Liver (tissue), 9 donors: ENCODE measurements around the gene FAM3A. TPM values are rescaled to one million over a fixed set of nuclear protein-coding genes. Genes with fewer than 3 reads are reported as not detected.

Source experiments
- DNase-seq: peaks from one replicate; pipeline ENCODE4 v3.0.0-alpha.2; 2017; ENCODE audit warnings: low spot score
- H3K27ac ChIP-seq, 2 donors: one replicate each; pipeline ENCODE4 v1.7.0; 2013; ENCODE audit warnings: inconsistent platforms in 2 of 2, low read length in 2 of 2, control low read depth in 1 of 2, low read depth in 1 of 2, mild to moderate bottlenecking in 1 of 2
- H3K27me3 ChIP-seq, 4 donors: one replicate each; pipeline versions ENCODE4 v1.6.1 to v1.7.0; 2013; ENCODE audit warnings: low read length in 3 of 4, inconsistent platforms in 1 of 4, mild to moderate bottlenecking in 1 of 4, moderate library complexity in 1 of 4; ENCODE audit not compliant: control insufficient read depth in 4 of 4, insufficient read depth in 4 of 4
- H3K36me3 ChIP-seq, 4 donors: one replicate each; pipeline versions ENCODE4 v1.6.1 to v1.7.0; 2013; ENCODE audit warnings: low read length in 3 of 4, mild to moderate bottlenecking in 3 of 4, low read depth in 1 of 4, moderate library complexity in 1 of 4; ENCODE audit not compliant: control insufficient read depth in 4 of 4, insufficient read depth in 3 of 4
- H3K4me1 ChIP-seq, 4 donors: one replicate each; pipeline versions ENCODE4 v1.6.1 to v1.7.0; 2013; ENCODE audit warnings: low read length in 3 of 4, mild to moderate bottlenecking in 3 of 4, moderate library complexity in 1 of 4; ENCODE audit not compliant: control insufficient read depth in 4 of 4, insufficient read depth in 4 of 4
- H3K4me3 ChIP-seq, 3 donors: one replicate each; pipeline versions ENCODE4 v1.6.1 to v1.7.0; 2013; ENCODE audit warnings: low read length in 3 of 3, control low read depth in 1 of 3, low read depth in 1 of 3, mild to moderate bottlenecking in 1 of 3
- H3K9ac ChIP-seq, 2 donors: one replicate each; pipeline ENCODE4 v1.7.0; 2013; ENCODE audit warnings: low read length in 2 of 2, mild to moderate bottlenecking in 2 of 2, moderate library complexity in 2 of 2, control low read depth in 1 of 2, low read depth in 1 of 2
- H3K9me3 ChIP-seq, 4 donors: one replicate each; pipeline versions ENCODE4 v1.6.1 to v1.7.0; 2013; ENCODE audit warnings: low read length in 3 of 4; ENCODE audit not compliant: control insufficient read depth in 4 of 4
- ATF3 ChIP-seq: IDR thresholded peaks from 2 replicates; pipeline ENCODE4 v1.6.1; 2016; ENCODE audit warnings: antibody characterized with exemption
- CTCF ChIP-seq: fragments of 150-350 bp; IDR thresholded peaks from 2 replicates; pipeline ENCODE4 v1.5.1; 2017; ENCODE audit warnings: improper control_type of control experiment, low read depth, low read length; ENCODE audit not compliant: missing input control
- EGR1 ChIP-seq, 2 donors: IDR thresholded peaks; 2 replicates each; pipeline ENCODE4 v1.6.1; 2016 to 2018; ENCODE audit warnings: antibody characterized with exemption in 2 of 2, low read depth in 2 of 2
- FOXA1 ChIP-seq: IDR thresholded peaks from 2 replicates; pipeline ENCODE4 v1.6.1; 2016; ENCODE audit warnings: antibody characterized with exemption
- FOXA2 ChIP-seq: IDR thresholded peaks from 2 replicates; pipeline ENCODE4 v1.6.1; 2016; ENCODE audit warnings: antibody characterized with exemption
- GABPA ChIP-seq, 2 donors: IDR thresholded peaks in 1 of 2; conservative IDR thresholded peaks in 1 of 2; 2 replicates each; pipeline ENCODE4 v1.6.1; 2016; ENCODE audit warnings: antibody characterized with exemption in 2 of 2, mild to moderate bottlenecking in 1 of 2, moderate library complexity in 1 of 2
- HNF4A ChIP-seq, 2 donors: conservative IDR thresholded peaks; 2 replicates each; pipeline ENCODE4 v1.6.1; 2016; ENCODE audit warnings: antibody characterized with exemption in 2 of 2, mild to moderate bottlenecking in 2 of 2
- HNF4G ChIP-seq: IDR thresholded peaks from 2 replicates; pipeline ENCODE4 v1.6.1; 2016; ENCODE audit warnings: antibody characterized with exemption
- JUND ChIP-seq, 2 donors: IDR thresholded peaks; 2 replicates each; pipeline ENCODE4 v1.6.1; 2016; ENCODE audit warnings: antibody characterized with exemption in 2 of 2
- NR2F2 ChIP-seq: IDR thresholded peaks from 2 replicates; pipeline ENCODE4 v1.6.1; 2016; ENCODE audit warnings: antibody characterized with exemption
- RAD21 ChIP-seq, 2 donors: IDR thresholded peaks; 2 replicates each; pipeline ENCODE4 v1.6.1; 2016; ENCODE audit warnings: antibody characterized with exemption in 2 of 2, mild to moderate bottlenecking in 2 of 2
- REST ChIP-seq: IDR thresholded peaks from 2 replicates; pipeline ENCODE4 v1.6.1; 2016; ENCODE audit warnings: antibody characterized with exemption, mild to moderate bottlenecking
- RXRA ChIP-seq, 2 donors: IDR thresholded peaks; 2 replicates each; pipeline ENCODE4 v1.6.1; 2017 to 2018; ENCODE audit warnings: antibody characterized with exemption in 2 of 2, mild to moderate bottlenecking in 1 of 2
- SP1 ChIP-seq: IDR thresholded peaks from 2 replicates; pipeline ENCODE4 v1.6.1; 2018; ENCODE audit warnings: antibody characterized with exemption, mild to moderate bottlenecking
- TAF1 ChIP-seq: conservative IDR thresholded peaks from 2 replicates; pipeline ENCODE4 v1.6.1; 2016; ENCODE audit warnings: antibody characterized with exemption, mild to moderate bottlenecking
- YY1 ChIP-seq: IDR thresholded peaks from 2 replicates; pipeline ENCODE4 v1.6.1; 2016; ENCODE audit warnings: antibody characterized with exemption, mild to moderate bottlenecking
- WGBS: extraction: QIAGEN DNeasy Blood & Tissue Kit; methylation state at CpG from one replicate; pipeline ENCODE4 v1.1.7; 2013; 5-methylcytosine and 5-hydroxymethylcytosine counted together
- polyA plus RNA-seq, 2 donors: library from polyadenylated mRNA; stranded (reverse) in 1 of 2; unstranded in 1 of 2; fragments of 200-250 nt in 1 of 2; fragments of >200 nt in 1 of 2; fragmentation: Nextera tagmentation in 1 of 2; extraction: Ambion mirVana in 1 of 2; gene quantifications; one replicate each; pipeline versions ENCODE4 v1.2.1 to v1.2.3, GENCODE V29; 2013 to 2015
- total RNA-seq, 2 donors: library from RNA; depleted of rRNA; stranded (reverse); fragments of >200 nt; gene quantifications; one replicate each; pipeline ENCODE4 v1.2.3, GENCODE V29; 2014
- TF ChIP-seq, protein P1 (sequence below): IDR thresholded peaks from 2 replicates; pipeline ENCODE4 v1.6.1; 2016; ENCODE audit warnings: antibody characterized with exemption
- TF ChIP-seq, protein P2 (sequence below): IDR thresholded peaks from 2 replicates; pipeline ENCODE4 v1.6.1; 2016; ENCODE audit warnings: antibody characterized with exemption
- donor health status: healthy.
- donor health status: healthy.
- donor health status: healthy.
- donor health status: healthy.
- donor health status: healthy.

The FAM3A gene
- total and polyA plus RNA-seq, 4 donors = 11.6 to 36.3 (median 34.2) TPM

GRCh38 chrX:154530286-154530685 is 14.3 kb upstream of the FAM3A start (continued):
- TF ChIP-seq REST (no peak), FOXA1 (no peak), GABPA (IDR thresholded peaks at IDR 0.05 in 1 of 2, conservative IDR thresholded peaks at IDR 0.05 in 1 of 2) (no peak)

- Histone ChIP-seq H3K27ac (no peak overlapping the region), H3K36me3 (no peaks in the 10 kb centered on the region), H3K9ac (no peak overlapping the region), H3K9me3 (no peaks in the 10 kb centered on the region), H3K4me1 (peaks cover 0 to 7% (median 2%) of the 10 kb centered on the region in 4 donors), H3K4me3 (no peak overlapping the region), H3K27me3 (no peaks in the 10 kb centered on the region)
- 85% methylated on average over 6 of the region's 6 CpGs for WGBS
- TF ChIP-seq YY1 (no peak), JUND (IDR thresholded peaks at IDR 0.05) (no peak), RXRA (IDR thresholded peaks at IDR 0.05) (no peak), TAF1 (no peak), HNF4A (conservative IDR thresholded peaks at IDR 0.05) (no peak), NR2F2 (no peak), RAD21 (IDR thresholded peaks at IDR 0.05) (no peak), ATF3 (no peak), HNF4G (no peak), SP1 (no peak), FOXA2 (no peak), REST (no peak), FOXA1 (no peak), CTCF (no peak), GABPA (IDR thresholded peaks at IDR 0.05 in 1 of 2, conservative IDR thresholded peaks at IDR 0.05 in 1 of 2) (no peak), EGR1 (IDR thresholded peaks at IDR 0.05; ENCODE audit: low read depth in 2 of 2) (no peak)
- TF ChIP-seq, protein P1, sequence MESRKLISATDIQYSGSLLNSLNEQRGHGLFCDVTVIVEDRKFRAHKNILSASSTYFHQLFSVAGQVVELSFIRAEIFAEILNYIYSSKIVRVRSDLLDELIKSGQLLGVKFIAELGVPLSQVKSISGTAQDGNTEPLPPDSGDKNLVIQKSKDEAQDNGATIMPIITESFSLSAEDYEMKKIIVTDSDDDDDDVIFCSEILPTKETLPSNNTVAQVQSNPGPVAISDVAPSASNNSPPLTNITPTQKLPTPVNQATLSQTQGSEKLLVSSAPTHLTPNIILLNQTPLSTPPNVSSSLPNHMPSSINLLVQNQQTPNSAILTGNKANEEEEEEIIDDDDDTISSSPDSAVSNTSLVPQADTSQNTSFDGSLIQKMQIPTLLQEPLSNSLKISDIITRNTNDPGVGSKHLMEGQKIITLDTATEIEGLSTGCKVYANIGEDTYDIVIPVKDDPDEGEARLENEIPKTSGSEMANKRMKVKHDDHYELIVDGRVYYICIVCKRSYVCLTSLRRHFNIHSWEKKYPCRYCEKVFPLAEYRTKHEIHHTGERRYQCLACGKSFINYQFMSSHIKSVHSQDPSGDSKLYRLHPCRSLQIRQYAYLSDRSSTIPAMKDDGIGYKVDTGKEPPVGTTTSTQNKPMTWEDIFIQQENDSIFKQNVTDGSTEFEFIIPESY = no peak
- TF ChIP-seq, protein P2, sequence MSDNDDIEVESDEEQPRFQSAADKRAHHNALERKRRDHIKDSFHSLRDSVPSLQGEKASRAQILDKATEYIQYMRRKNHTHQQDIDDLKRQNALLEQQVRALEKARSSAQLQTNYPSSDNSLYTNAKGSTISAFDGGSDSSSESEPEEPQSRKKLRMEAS = no peak
- no peak for DNase-seq
Observed at GRCh38 chrX:154529206-154529612, 13.2 kb upstream of the FAM3A start.
